Endothelial cell (in vitro differentiated cells): ENCODE results near the gene NKRF. TPM values are rescaled to one million over a fixed set of nuclear protein-coding genes. Genes with fewer than 3 reads are reported as not detected.

Source experiments
- DNase-seq: peaks from one replicate; pipeline ENCODE4 v3.0.0; 2021; ENCODE audit warnings: low spot score
- H3K27ac Mint-ChIP-seq: one replicate; pipeline ENCODE4 v1.8.0; 2021; ENCODE audit warnings: mixed read lengths, inconsistent platforms; ENCODE audit not compliant: unreplicated experiment
- H3K27me3 Mint-ChIP-seq: one replicate; pipeline ENCODE4 v1.8.0; 2021; ENCODE audit warnings: mild to moderate bottlenecking, moderate library complexity, mixed read lengths, inconsistent platforms; ENCODE audit not compliant: unreplicated experiment
- H3K36me3 Mint-ChIP-seq: one replicate; pipeline ENCODE4 v1.8.0; 2021; ENCODE audit warnings: mild to moderate bottlenecking, low read depth, mixed read lengths, inconsistent platforms; ENCODE audit not compliant: unreplicated experiment
- H3K4me1 Mint-ChIP-seq: one replicate; pipeline ENCODE4 v1.8.0; 2021; ENCODE audit warnings: mild to moderate bottlenecking, mixed read lengths, inconsistent platforms; ENCODE audit not compliant: unreplicated experiment
- H3K4me3 Mint-ChIP-seq: one replicate; pipeline ENCODE4 v1.8.0; 2021; ENCODE audit warnings: mild to moderate bottlenecking, mixed read lengths, inconsistent platforms; ENCODE audit not compliant: unreplicated experiment
- H3K9me3 Mint-ChIP-seq: one replicate; pipeline ENCODE4 v1.8.0; 2021; ENCODE audit warnings: mixed read lengths, inconsistent platforms; ENCODE audit not compliant: unreplicated experiment
- CTCF ChIP-seq: fragments of 200-600 bp; sonication (generic); IDR thresholded peaks from one replicate; pipeline ENCODE4 v1.5.0; 2021; ENCODE audit warnings: antibody characterized with exemption; ENCODE audit not compliant: unreplicated experiment
- total RNA-seq: library from RNA; stranded (reverse); fragmentation: NEBNext Ultra II Directional; extraction: Animal tissue kit (Norgen Biotek cat#: 25700); gene quantifications from one replicate; pipeline ENCODE4 v1.2.1, GENCODE V29; 2021; ENCODE audit not compliant: unreplicated experiment

NKRF gene
- total RNA-seq, 1 donor from 2014 or later = 8.4 TPM

- no peak for TF ChIP-seq CTCF
- no peaks in the 10 kb centered on the region for H3K9me3 Mint-ChIP-seq
- H3K27ac Mint-ChIP-seq = no peak overlapping the region
- H3K36me3 Mint-ChIP-seq = peaks cover 3% of the 10 kb centered on the region
- peaks cover 8% of the 10 kb centered on the region for H3K4me1 Mint-ChIP-seq
- no peak overlapping the region for H3K4me3 Mint-ChIP-seq
- DNase-seq = no peak
- H3K27me3 Mint-ChIP-seq = peaks cover 2% of the 10 kb centered on the region
Observed at GRCh38 chrX:119625843-119626242, 19.6 kb upstream of the NKRF start.

- H3K4me1 Mint-ChIP-seq = peaks cover 8% of the 10 kb centered on the region
- H3K9me3 Mint-ChIP-seq = no peaks in the 10 kb centered on the region
- DNase-seq = no peak
- H3K27me3 Mint-ChIP-seq = peaks cover 2% of the 10 kb centered on the region
- no peak for TF ChIP-seq CTCF
- peaks cover 3% of the 10 kb centered on the region for H3K36me3 Mint-ChIP-seq
- H3K4me3 Mint-ChIP-seq = no peak overlapping the region
- H3K27ac Mint-ChIP-seq = no peak overlapping the region
Observed at GRCh38 chrX:119624951-119625668, 18.9 kb upstream of the NKRF start.

- Mint-ChIP-seq H3K9me3 (no peaks in the 10 kb centered on the region), H3K36me3 (peaks cover 3% of the 10 kb centered on the region), H3K27ac (no peak overlapping the region), H3K4me3 (no peak overlapping the region), H3K4me1 (peaks cover 8% of the 10 kb centered on the region), H3K27me3 (peaks cover 6% of the 10 kb centered on the region)
- TF ChIP-seq CTCF = no peak
- no peak for DNase-seq
Observed at GRCh38 chrX:119624417-119624816, 18.2 kb upstream of the NKRF start.

GRCh38 chrX:119622356-119623232, 16.4 kb upstream of the NKRF start:
- Mint-ChIP-seq H3K27ac (peak overlapping the region; percentile 72), H3K4me1 (peaks cover 8% of the 10 kb centered on the region), H3K9me3 (no peaks in the 10 kb centered on the region), H3K4me3 (no peak overlapping the region), H3K36me3 (peaks cover 3% of the 10 kb centered on the region), H3K27me3 (peaks cover 6% of the 10 kb centered on the region)
- TF ChIP-seq CTCF = no peak
- no peak for DNase-seq

GRCh38 chrX:119618439-119618838, 12.2 kb upstream of the NKRF start:
- Mint-ChIP-seq H3K27ac (no peak overlapping the region), H3K27me3 (peaks cover 6% of the 10 kb centered on the region), H3K9me3 (no peaks in the 10 kb centered on the region), H3K4me1 (peaks cover 3% of the 10 kb centered on the region), H3K4me3 (no peak overlapping the region), H3K36me3 (peaks cover 3% of the 10 kb centered on the region)
- DNase-seq = no peak
- TF ChIP-seq CTCF = no peak
